ENCODE data around the gene GAR1.
"Not testable (repeated sequence)": the region's sequence is repeated elsewhere in the genome, so short reads cannot be mapped to it uniquely, and the experiment has no call there.

Gene GAR1

DNA sequence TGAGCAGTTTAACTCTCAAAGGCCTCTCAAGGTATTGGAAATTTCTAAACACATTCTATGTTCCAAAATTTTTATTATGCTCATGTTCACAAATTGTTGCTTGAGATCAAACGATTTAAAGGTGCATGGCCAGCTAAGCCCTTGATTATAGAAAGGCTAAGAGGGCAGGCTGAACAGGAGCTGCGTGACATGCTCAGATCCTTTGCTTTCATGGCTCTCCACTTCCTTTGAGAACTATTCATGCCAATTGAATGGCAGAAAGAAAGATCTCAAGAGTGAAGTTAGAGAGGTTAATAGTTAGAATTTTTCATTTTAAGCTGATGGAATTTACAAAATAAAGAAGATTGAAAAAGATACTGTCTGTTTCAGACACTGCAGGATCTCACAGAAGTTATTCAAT is 32.9 kb downstream of the GAR1 start:
- no peak for DNase-seq
- H3K4me3 Mint-ChIP-seq: no peak overlapping the region
- TF ChIP-seq, protein P1, sequence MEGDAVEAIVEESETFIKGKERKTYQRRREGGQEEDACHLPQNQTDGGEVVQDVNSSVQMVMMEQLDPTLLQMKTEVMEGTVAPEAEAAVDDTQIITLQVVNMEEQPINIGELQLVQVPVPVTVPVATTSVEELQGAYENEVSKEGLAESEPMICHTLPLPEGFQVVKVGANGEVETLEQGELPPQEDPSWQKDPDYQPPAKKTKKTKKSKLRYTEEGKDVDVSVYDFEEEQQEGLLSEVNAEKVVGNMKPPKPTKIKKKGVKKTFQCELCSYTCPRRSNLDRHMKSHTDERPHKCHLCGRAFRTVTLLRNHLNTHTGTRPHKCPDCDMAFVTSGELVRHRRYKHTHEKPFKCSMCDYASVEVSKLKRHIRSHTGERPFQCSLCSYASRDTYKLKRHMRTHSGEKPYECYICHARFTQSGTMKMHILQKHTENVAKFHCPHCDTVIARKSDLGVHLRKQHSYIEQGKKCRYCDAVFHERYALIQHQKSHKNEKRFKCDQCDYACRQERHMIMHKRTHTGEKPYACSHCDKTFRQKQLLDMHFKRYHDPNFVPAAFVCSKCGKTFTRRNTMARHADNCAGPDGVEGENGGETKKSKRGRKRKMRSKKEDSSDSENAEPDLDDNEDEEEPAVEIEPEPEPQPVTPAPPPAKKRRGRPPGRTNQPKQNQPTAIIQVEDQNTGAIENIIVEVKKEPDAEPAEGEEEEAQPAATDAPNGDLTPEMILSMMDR (IDR thresholded peaks at IDR 0.05): no peak
- H3K36me3 Mint-ChIP-seq (ENCODE audit: low read depth): no peaks in the 10 kb centered on the region
- H3K27ac Mint-ChIP-seq: no peak overlapping the region
- H3K27me3 Mint-ChIP-seq (ENCODE audit: low read depth, poor library complexity): no peaks in the 10 kb centered on the region
- no peaks in the 10 kb centered on the region for H3K4me1 Mint-ChIP-seq
- H3K9me3 Mint-ChIP-seq: no peaks in the 10 kb centered on the region

DNA sequence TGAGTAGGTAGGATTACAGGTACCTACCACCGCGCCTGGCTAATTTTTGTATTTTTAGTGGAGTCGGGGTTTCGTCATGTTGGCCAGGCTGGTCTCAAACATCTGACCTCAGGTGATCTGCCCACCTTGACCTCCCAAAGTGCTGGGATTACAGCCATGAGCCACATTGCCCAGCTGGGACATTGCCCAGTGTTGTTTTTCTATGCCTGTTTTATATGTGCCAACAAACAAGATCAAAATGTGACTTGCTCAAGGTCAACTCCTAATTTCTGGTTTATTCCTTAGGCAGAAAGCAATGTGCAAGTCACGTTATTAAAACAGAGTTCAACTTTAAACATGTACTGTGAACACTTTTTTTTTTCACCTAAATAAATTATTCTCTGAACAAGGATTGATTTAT is 35.0 kb downstream of the GAR1 start:
- Mint-ChIP-seq H3K4me1 (no peaks in the 10 kb centered on the region), H3K36me3 (ENCODE audit: low read depth) (no peaks in the 10 kb centered on the region), H3K27me3 (ENCODE audit: low read depth, poor library complexity) (no peaks in the 10 kb centered on the region), H3K27ac (no peak overlapping the region), H3K9me3 (peaks cover 2% of the 10 kb centered on the region), H3K4me3 (no peak overlapping the region)
- TF ChIP-seq, protein P1 (IDR thresholded peaks at IDR 0.05): no peak
- no peak for DNase-seq

DNA sequence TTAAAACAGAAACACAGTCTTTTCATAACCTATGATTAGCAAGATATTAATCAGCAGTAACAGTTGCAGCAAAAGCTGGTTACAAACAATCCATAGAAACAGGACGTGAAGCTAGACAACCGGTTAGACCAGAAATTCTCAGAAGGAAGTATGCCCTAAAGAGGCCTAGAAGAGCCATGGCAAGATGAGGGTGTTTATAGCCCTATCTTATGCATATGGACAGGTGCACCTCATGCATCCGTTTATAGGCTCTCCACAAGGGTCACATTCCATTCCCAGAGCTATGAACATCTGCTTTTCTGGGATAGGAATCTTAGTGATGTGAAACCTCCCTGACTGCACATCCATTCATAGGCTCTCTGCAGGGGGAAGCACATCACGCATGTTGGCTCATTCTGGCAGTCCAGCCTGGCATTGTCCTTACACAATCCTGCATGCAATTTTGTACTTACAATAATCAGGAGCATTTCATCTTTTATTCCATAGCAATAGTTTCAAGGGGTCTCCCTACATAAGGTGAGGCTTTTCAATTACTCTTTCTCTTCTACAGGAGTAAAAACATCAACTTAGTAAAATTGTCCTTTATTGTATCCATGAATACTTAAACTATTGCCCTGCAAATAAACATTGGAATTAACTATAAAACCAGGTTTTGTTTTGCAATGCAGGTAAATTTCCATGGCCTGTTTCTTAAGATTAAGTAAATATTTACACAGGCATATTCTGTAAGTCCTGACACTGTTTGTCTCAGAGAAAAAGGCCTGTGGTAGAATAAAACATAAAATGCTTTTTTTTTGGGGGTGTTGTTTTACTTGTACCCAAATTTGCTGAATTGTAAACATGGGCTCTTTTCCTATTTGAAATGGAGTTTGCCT is 44.1 kb downstream of the GAR1 start:
- H3K36me3 Mint-ChIP-seq (ENCODE audit: low read depth); H3K4me1 Mint-ChIP-seq; H3K4me3 Mint-ChIP-seq; H3K27me3 Mint-ChIP-seq (ENCODE audit: low read depth, poor library complexity); H3K27ac Mint-ChIP-seq; DNase-seq: not testable (repeated sequence)
- H3K9me3 Mint-ChIP-seq: peaks cover 37% of the 10 kb centered on the region

DNA sequence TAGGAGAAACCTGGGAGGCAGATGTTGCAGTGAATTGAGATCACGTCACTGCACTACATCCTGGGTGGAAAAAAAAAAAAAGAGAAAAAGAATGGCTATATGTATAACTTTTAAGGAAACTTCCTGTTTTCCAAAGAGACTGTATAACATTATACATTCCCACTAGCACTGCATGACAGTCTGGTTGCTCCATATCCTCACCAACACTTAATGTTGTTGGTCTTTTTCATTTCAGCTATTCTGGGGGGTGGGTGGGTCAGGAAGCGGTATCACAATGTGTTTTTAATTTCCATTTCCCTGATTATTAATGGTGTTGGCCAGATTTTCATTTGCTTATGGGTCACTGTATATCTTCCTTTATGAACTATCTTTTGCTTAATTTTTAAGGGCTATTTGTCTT is 45.7 kb downstream of the GAR1 start:
- Mint-ChIP-seq H3K4me3 (no peak overlapping the region), H3K9me3 (peaks cover 28% of the 10 kb centered on the region), H3K27me3 (ENCODE audit: low read depth, poor library complexity) (no peaks in the 10 kb centered on the region), H3K4me1 (no peaks in the 10 kb centered on the region), H3K36me3 (ENCODE audit: low read depth) (no peaks in the 10 kb centered on the region), H3K27ac (no peak overlapping the region)
- TF ChIP-seq, protein P1 (IDR thresholded peaks at IDR 0.05): no peak
- no peak for DNase-seq

DNA sequence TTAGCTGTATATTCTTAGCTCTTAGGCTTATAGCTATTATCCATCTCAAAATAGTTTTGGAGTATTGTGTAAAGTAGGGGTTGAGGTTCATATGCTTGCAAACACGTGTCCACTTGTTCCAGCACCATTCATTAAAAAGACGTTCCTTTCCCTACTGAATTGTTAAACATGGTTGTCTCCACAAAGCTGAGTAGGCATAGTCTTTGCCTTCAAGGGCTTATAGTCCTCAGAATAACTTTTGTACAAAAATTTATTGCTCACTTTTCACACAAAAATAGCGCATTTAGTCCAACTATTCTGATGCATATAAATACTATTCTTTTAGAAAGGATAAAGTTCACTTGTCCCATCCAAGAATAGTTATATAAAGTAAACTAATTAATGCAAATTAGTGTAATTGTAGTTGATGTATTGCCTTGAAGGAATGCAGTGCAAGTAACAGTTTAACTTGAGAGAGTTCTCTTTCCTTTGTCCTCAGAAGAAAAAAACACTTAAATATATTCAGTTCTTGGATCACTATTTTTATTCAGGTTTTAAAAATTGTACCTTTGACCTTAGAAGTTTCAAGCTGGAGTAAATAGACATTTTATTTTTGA is 46.5 kb downstream of the GAR1 start:
- H3K27me3 Mint-ChIP-seq (ENCODE audit: low read depth, poor library complexity): no peaks in the 10 kb centered on the region

DNA sequence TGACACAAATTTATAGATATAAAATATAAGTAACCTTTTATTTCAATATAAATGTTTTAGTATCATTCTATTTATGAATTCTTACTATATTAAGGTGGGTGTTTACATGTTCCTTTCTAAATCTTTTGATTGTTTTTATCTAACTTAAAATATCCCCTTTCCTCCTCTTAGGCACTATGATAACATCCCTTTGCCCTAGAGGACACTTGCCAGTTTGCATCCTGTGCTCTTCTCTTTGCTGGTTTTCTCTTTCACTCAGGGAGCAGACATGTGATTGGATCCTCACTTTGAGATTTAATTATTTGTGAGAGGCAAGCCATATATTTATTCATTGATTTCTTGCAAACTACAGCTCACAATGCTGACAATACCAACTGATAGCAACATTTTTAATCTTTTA is 48.6 kb downstream of the GAR1 start:
- no peak overlapping the region for H3K27ac Mint-ChIP-seq
- H3K27me3 Mint-ChIP-seq (ENCODE audit: low read depth, poor library complexity): no peaks in the 10 kb centered on the region
- no peaks in the 10 kb centered on the region for H3K36me3 Mint-ChIP-seq (ENCODE audit: low read depth)
- no peaks in the 10 kb centered on the region for H3K4me1 Mint-ChIP-seq
- peaks cover 14% of the 10 kb centered on the region for H3K9me3 Mint-ChIP-seq
- TF ChIP-seq, protein P1 (IDR thresholded peaks at IDR 0.05): no peak
- no peak overlapping the region for H3K4me3 Mint-ChIP-seq
- no peak for DNase-seq

More for the DNA sequence above, 46.5 kb downstream of the GAR1 start:
- Mint-ChIP-seq H3K4me3 (no peak overlapping the region), H3K4me1 (no peaks in the 10 kb centered on the region), H3K36me3 (ENCODE audit: low read depth) (no peaks in the 10 kb centered on the region), H3K9me3 (peaks cover 27% of the 10 kb centered on the region), H3K27ac (no peak overlapping the region)
- TF ChIP-seq, protein P1 (IDR thresholded peaks at IDR 0.05): no peak
- DNase-seq: no peak
